Endothelial cell of umbilical vein (primary cell): ENCODE data around the gene SLC16A11. TPM values are rescaled to one million over a fixed set of nuclear protein-coding genes. Genes with fewer than 3 reads are reported as not detected.

ENCODE experiments used
- BruUV-seq: library from RNA; stranded (reverse); fragments of 400-500 nt; replicated peaks from 2 replicates; lab custom pipeline; 2021; lab: Mats Ljungman, UMichigan
- CTCF ChIA-PET: fragments of 300-600, 350-600 bp; sonication (Branson Sonifier 250); formaldehyde crosslinking; loops from one replicate; lab custom pipeline; 2021; ENCODE audit warnings: antibody characterized with exemption, inconsistent platforms; lab: Charles Lee
- POLR2A ChIA-PET: fragments of 300-600, 350-600 bp; sonication (Branson Sonifier 250); formaldehyde crosslinking; loops from one replicate; lab custom pipeline; 2021; ENCODE audit warnings: antibody characterized with exemption, inconsistent platforms; lab: Charles Lee
- DNase-seq: peaks from one replicate; pipeline ENCODE4 v3.0.0-alpha.2; 2011; ENCODE audit warnings: low read depth, low spot score
- FAIRE-seq: peaks from 2 replicates; lab custom pipeline; 2011; peaks lifted over from hg19 to GRCh38; lab: Jason Lieb, UNC
- H2AFZ ChIP-seq: 2 replicates; pipeline ENCODE4 v1.6.0; 2012; ENCODE audit warnings: low read depth, low read length, control low read depth, inconsistent platforms
- H3K27ac ChIP-seq: 2 replicates; pipeline ENCODE4 v1.5.1; 2011; ENCODE audit warnings: low read depth, mild to moderate bottlenecking, control low read depth, low read length, moderate library complexity; ENCODE audit not compliant: insufficient read depth
- H3K27me3 ChIP-seq, 2 experiments: 2 replicates each; pipeline versions ENCODE4 v1.6.0 to v1.6.1; 2011; ENCODE audit warnings: low read length in 2 of 2, mixed read lengths in 1 of 2; ENCODE audit not compliant: control insufficient read depth in 2 of 2, insufficient read depth in 2 of 2
- H3K36me3 ChIP-seq, 2 experiments: 2 replicates in 1 of 2; 3 replicates in 1 of 2; pipeline ENCODE4 v1.5.1; 2011; ENCODE audit warnings: low read length in 2 of 2, mild to moderate bottlenecking in 1 of 2, moderate library complexity in 1 of 2; ENCODE audit not compliant: control insufficient read depth in 2 of 2, insufficient read depth in 2 of 2; ENCODE audit errors: extremely low read depth in 1 of 2
- H3K4me1 ChIP-seq: 3 replicates; pipeline ENCODE4 v1.5.1; 2011; ENCODE audit warnings: mild to moderate bottlenecking, low read length; ENCODE audit not compliant: control insufficient read depth, insufficient read depth; ENCODE audit errors: extremely low read depth
- H3K4me2 ChIP-seq: 2 replicates; pipeline ENCODE4 v1.6.1; 2011; ENCODE audit warnings: low read length, control low read depth, mixed read lengths; ENCODE audit not compliant: insufficient read depth
- H3K4me3 ChIP-seq, 3 experiments: fragments of 200-600 bp in 1 of 3; sonication (generic), shearing (Covaris generic) in 1 of 3; replicated peaks in 1 of 3; 2 replicates each; pipeline ENCODE4 v1.5.1; 2011 to 2016; ENCODE audit warnings: control low read depth in 3 of 3, low read length in 3 of 3, mild to moderate bottlenecking in 2 of 3, inconsistent platforms in 1 of 3, low read depth in 1 of 3, moderate library complexity in 1 of 3; ENCODE audit not compliant: insufficient read depth in 1 of 3
- H3K79me2 ChIP-seq: 2 replicates; pipeline ENCODE4 v1.6.0; 2012; ENCODE audit warnings: low read length, inconsistent platforms; ENCODE audit not compliant: control insufficient read depth, insufficient read depth
- H3K9ac ChIP-seq: replicated peaks from 2 replicates; pipeline ENCODE3; 2011; ENCODE audit warnings: low read length, control low read depth; ENCODE audit not compliant: insufficient read depth; ENCODE audit errors: extremely low read depth
- H3K9me1 ChIP-seq: replicated peaks from 3 replicates; pipeline ENCODE4 v1.6.0; 2011; ENCODE audit warnings: mild to moderate bottlenecking, low read length; ENCODE audit not compliant: control insufficient read depth, insufficient read depth; ENCODE audit errors: extremely low read depth
- H3K9me3 ChIP-seq: replicated peaks from 2 replicates; pipeline ENCODE4 v1.5.1; 2012; ENCODE audit warnings: low read length, inconsistent platforms; ENCODE audit not compliant: control insufficient read depth, insufficient read depth
- H4K20me1 ChIP-seq: replicated peaks from 2 replicates; pipeline ENCODE3; 2011; ENCODE audit warnings: mild to moderate bottlenecking, low read length; ENCODE audit not compliant: control insufficient read depth, insufficient read depth; ENCODE audit errors: extremely low read depth
- CTCF ChIP-seq, 2 donors: IDR thresholded peaks; 1 replicate in 1 of 2; 2 replicates in 1 of 2; pipeline ENCODE4 v1.5.1; 2011; ENCODE audit warnings: low read length in 2 of 2, mild to moderate bottlenecking in 2 of 2, moderate library complexity in 2 of 2, control low read depth in 1 of 2, inconsistent platforms in 1 of 2, low read depth in 1 of 2; ENCODE audit not compliant: insufficient read depth in 1 of 2; ENCODE audit errors: extremely low read depth in 1 of 2
- EZH2 ChIP-seq: IDR thresholded peaks from 2 replicates; pipeline ENCODE4 v1.6.1; 2012; ENCODE audit warnings: borderline replicate concordance, low read depth, mild to moderate bottlenecking, moderate library complexity, low read length, inconsistent platforms; ENCODE audit not compliant: severe bottlenecking
- FOS ChIP-seq: IDR thresholded peaks from 2 replicates; pipeline ENCODE4 v1.6.1; 2011; ENCODE audit warnings: mild to moderate bottlenecking, low read length, moderate library complexity, borderline replicate concordance; ENCODE audit not compliant: insufficient read depth
- GATA2 ChIP-seq: IDR thresholded peaks from 2 replicates; pipeline ENCODE4 v1.7.0; 2011; ENCODE audit warnings: low read depth, mild to moderate bottlenecking, moderate library complexity, mixed read lengths, low read length; ENCODE audit not compliant: insufficient read length, insufficient read depth
- JUN ChIP-seq: IDR thresholded peaks from 2 replicates; pipeline ENCODE4 v1.6.1; 2011; ENCODE audit warnings: borderline replicate concordance, low read depth; ENCODE audit not compliant: insufficient read length, insufficient read depth
- MYC ChIP-seq: IDR thresholded peaks from one replicate; pipeline ENCODE4 v1.6.1; 2011; ENCODE audit warnings: mild to moderate bottlenecking, low read depth, low read length
- POLR2A ChIP-seq: IDR thresholded peaks from 2 replicates; pipeline ENCODE4 v1.6.1; 2012; ENCODE audit warnings: low read depth, mild to moderate bottlenecking, control low read depth, low read length
- POLR2AphosphoS5 ChIP-seq: IDR thresholded peaks from 2 replicates; pipeline ENCODE4 v1.6.1; 2012; ENCODE audit warnings: low read depth, mild to moderate bottlenecking, control low read depth, low read length, moderate library complexity; ENCODE audit not compliant: insufficient read depth
- dilution Hi-C: fragments of 300-500 bp; cut with MboI; formaldehyde crosslinking; loops from one replicate; pipeline ENCODE4 v1.15.0; 2019; ENCODE audit warnings: low sequenced_read_pairs; ENCODE audit not compliant: extremely low pct_ligation_motif_present
- intact Hi-C: fragments of 100-400 bp; cut with micrococcal nuclease; formaldehyde crosslinking; loops from one replicate; pipeline ENCODE4 v1.10.0; 2022
- polyA plus RNA-seq, 4 experiments: library from polyadenylated mRNA; depleted of rRNA in 3 of 4; stranded (reverse) in 3 of 4; unstranded in 1 of 4; fragments of >200 nt; gene quantifications; 2 replicates each; pipeline versions ENCODE4 v1.2.1 to v1.2.3, GENCODE V29; 2011 to 2012; ENCODE audit warnings: missing spikeins in 1 of 4
- total RNA-seq: library from RNA; stranded (reverse); gene quantifications from 2 replicates; pipeline ENCODE4 v1.2.3, GENCODE V29; 2021

The SLC16A11 gene
- total and polyA plus RNA-seq, 2 donors (not counting 3 experiments of a cell fraction or from before 2014, with no cell fraction given): 0.95 to 1.4 TPM

- no peaks in the 10 kb centered on the region for H3K27me3 ChIP-seq
- TF ChIP-seq FOS (peak; percentile 80), JUN (peak; percentile 42), POLR2AphosphoS5 (peak; percentile 62), GATA2 (peak; percentile 65), POLR2A (peak; percentile 49), MYC (no peak)
- no peaks in the 10 kb centered on the region for H4K20me1 ChIP-seq
- DNase-seq (peak; percentile 96), FAIRE-seq (peak; percentile 98)
- H3K27ac ChIP-seq: peak overlapping the region; percentile 86
- H3K36me3 ChIP-seq: no peaks in the 10 kb centered on the region
- H3K4me2 ChIP-seq: peak overlapping the region; percentile 57
- dilution Hi-C loops: no loop called here
- CTCF ChIA-PET: interaction anchor here (0.6 to 3.5 kb wide), 6 partner anchors 10 to 78 kb away, joined by 3 to 23 read pairs (median 10); no protein-coding TSS in a partner anchor
- H3K79me2 ChIP-seq: no peaks in the 10 kb centered on the region
- no peaks in the 10 kb centered on the region for H3K9me1 ChIP-seq
- intact Hi-C loops: no loop called here
- H3K9ac ChIP-seq: peak overlapping the region; percentile 62
- POLR2A ChIA-PET: interaction anchor here (0.6 to 1.0 kb wide), 3 partner anchors 73 to 550 kb away, joined by 4 to 9 read pairs (median 4); no protein-coding TSS in a partner anchor
- H3K4me3 ChIP-seq: peak overlapping the region in 1 of 3 experiments; percentile 6
- peaks cover 35% of the 10 kb centered on the region for H3K4me1 ChIP-seq
- BruUV-seq: TSS peak; percentile 92
- H3K9me3 ChIP-seq: no peaks in the 10 kb centered on the region
- no peak overlapping the region for H2AFZ ChIP-seq
These were observed 15.0 kb upstream of the SLC16A11 start for GRCh38 chr17:7058831-7059447.

GRCh38 chr17:7056386-7056785 is 12.5 kb upstream of the SLC16A11 start:
- H3K4me2 ChIP-seq: no peak overlapping the region
- CTCF ChIA-PET: interaction anchor here (2.2 to 6.3 kb wide), 3 partner anchors 10 to 121 kb away, joined by 5 to 212 read pairs (median 6); no protein-coding TSS in a partner anchor
- H3K79me2 ChIP-seq: no peaks in the 10 kb centered on the region
- dilution Hi-C loops: no loop called here
- no peaks in the 10 kb centered on the region for H3K9me3 ChIP-seq
- DNase-seq: no peak
- H3K4me3 ChIP-seq: no peak overlapping the region
- no peaks in the 10 kb centered on the region for H3K9me1 ChIP-seq
- H3K36me3 ChIP-seq: no peaks in the 10 kb centered on the region
- FAIRE-seq: no peak
- no peak overlapping the region for H2AFZ ChIP-seq
- H3K4me1 ChIP-seq: peaks cover 31% of the 10 kb centered on the region
- intact Hi-C loops: no loop called here
- H4K20me1 ChIP-seq: no peaks in the 10 kb centered on the region
- POLR2A ChIA-PET: interaction anchor here (0.6 kb wide), 1 partner anchor 52 kb away, joined by 3 read pairs; no protein-coding TSS in a partner anchor
- no TSS peak for BruUV-seq
- H3K27me3 ChIP-seq: no peaks in the 10 kb centered on the region
- H3K9ac ChIP-seq: no peak overlapping the region
- H3K27ac ChIP-seq: no peak overlapping the region
- TF ChIP-seq GATA2: no peak
- TF ChIP-seq MYC: no peak
- TF ChIP-seq JUN: no peak
- TF ChIP-seq FOS: no peak
- no peak for TF ChIP-seq POLR2A
- no peak for TF ChIP-seq EZH2
- no peak for TF ChIP-seq CTCF (IDR thresholded peaks at IDR 0.05; ENCODE audit: extremely low read depth in 1 of 2, insufficient read depth in 1 of 2, low read depth in 1 of 2, low read length in 2 of 2)
- no peak for TF ChIP-seq POLR2AphosphoS5
